ENCODE measurements around the gene FYCO1.
"Not testable (repeated sequence)": the region's sequence is repeated elsewhere in the genome, so short reads cannot be mapped to it uniquely, and the experiment has no call there.

Gene FYCO1

GRCh38 chr3:46010519-46011113 is 15.0 kb upstream of the FYCO1 start:
- no peak for DNase-seq (ENCODE audit: low read depth in 2 of 2, low spot score in 1 of 2)

DNA sequence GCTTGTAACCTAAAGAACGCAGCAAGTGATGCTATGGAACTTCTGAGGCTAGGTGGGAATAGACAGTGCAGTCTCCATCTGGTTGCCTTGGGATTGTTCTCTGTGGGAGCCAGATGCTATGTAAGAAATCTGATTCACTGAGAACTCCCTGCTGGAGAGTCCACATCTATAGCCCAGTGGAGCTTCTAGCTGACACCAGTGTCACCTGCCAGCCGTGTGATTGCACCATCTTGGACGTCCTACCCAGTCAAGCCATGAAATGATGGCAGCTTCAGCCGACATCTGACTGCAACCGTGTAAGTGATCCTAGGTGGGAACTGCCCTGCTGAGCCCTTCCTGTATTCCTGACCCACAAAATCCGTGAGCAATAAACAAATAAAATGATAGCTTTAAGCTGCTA is 12.4 kb upstream of the FYCO1 start:
- DNase-seq (ENCODE audit: low read depth in 2 of 2, low spot score in 1 of 2) = no peak

DNA sequence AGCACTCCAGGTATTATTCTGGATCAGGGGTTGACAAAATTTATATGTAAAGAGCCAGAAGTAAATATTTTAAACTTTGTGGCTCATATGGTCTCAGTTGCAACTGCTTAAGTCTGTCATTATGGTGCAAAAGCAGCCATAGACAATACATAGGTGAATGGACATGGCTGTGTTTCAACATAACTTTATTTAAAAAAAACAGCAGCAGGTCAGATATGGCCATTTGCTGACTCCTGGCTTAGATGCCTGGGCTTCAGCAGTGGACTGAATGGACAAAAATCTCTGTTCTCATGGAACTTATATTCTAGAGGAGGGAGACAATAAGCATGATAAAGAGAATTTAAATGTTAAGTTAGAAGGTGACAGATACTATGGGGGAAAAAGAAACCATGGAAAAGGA is 11.7 kb upstream of the FYCO1 start:
- no peak for DNase-seq (ENCODE audit: low read depth in 2 of 2, low spot score in 1 of 2)

DNA sequence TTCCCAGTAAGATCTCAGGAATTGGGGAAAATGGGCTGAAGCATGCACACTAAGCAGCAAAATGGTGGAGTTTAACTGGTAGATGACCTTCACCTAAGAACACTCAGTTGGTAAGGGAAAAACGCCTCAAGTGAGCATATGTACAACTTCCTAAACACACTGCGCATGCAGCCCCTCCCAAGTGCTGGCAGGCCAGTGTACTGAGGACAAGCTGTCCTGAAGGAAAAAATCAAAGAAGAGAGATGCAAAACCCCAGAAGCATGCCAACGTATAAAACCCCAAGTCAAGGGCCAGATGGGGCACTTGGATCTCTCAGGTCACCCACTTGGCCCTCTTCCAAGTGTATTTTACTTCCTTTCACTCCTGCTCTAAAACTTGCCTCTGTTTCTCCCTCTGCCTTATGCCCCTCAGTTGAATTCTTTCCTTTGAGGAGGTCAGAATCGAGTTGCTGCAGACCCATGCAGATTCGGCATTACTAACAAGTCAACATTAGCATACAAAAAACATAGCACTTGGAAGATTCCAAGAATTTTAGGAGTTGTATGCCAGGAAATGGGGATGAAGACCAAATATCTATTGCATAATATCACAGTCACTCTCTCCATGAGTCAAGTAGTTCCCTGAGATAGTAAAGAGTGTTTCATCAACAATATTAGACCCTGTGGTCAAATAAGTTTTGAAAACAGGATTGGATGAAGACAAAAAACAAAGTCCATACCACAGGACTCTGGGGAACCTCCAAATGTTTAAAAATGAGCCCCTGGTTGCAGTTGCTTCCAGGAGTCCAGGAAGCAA is 10.8 kb upstream of the FYCO1 start:
- no peak for DNase-seq (ENCODE audit: low read depth in 2 of 2, low spot score in 1 of 2)

DNA sequence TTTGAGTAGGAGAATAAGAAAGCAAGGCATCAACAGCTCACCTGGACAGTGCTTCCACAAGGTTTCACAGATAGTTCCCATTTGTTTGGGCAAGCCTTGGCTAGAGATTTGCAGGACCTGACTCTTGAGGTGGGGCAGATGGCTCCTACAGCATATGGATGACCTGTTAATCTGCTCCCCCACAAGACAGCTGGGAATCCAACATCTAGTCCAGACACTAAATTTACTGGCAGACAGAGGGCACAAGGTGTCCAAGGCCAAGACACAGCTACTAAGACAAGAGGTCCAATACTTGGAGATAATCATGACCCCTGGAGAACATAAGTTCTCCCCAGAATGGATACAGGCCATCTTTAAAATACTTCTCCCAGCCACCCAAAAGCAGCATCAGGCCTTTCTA is 8.1 kb upstream of the FYCO1 start:
- not testable (repeated sequence) for DNase-seq (ENCODE audit: low read depth in 2 of 2, low spot score in 1 of 2)

- no peak for DNase-seq (ENCODE audit: low read depth in 2 of 2, low spot score in 1 of 2)
Observed at GRCh38 chr3:46001178-46001577, 5.6 kb upstream of the FYCO1 start.

GRCh38 chr3:45997942-45998341 is 2.3 kb upstream of the FYCO1 start:
- DNase-seq (ENCODE audit: low read depth in 2 of 2, low spot score in 1 of 2) = no peak

DNA sequence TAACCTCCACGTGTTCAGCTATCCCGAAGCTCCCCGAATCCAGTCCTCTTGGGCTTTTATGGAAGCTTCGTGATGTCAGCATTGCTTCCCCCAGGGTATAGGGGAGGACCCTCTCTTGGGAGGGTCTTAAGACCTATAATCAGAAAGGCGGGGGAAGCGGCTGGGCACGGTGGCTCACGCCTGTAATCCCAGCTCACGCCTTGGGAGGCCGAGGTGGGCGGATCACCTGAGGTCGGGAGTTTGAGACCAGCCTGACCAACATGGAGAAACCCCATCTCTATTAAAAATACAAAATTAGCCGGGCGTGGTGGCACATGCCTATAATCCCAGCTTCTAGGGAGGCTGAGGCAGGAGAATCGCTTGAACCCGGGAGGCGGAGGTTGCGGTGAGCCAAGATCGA is 1.9 kb upstream of the FYCO1 start:
- not testable (repeated sequence) for DNase-seq (ENCODE audit: low read depth in 2 of 2, low spot score in 1 of 2)

DNA sequence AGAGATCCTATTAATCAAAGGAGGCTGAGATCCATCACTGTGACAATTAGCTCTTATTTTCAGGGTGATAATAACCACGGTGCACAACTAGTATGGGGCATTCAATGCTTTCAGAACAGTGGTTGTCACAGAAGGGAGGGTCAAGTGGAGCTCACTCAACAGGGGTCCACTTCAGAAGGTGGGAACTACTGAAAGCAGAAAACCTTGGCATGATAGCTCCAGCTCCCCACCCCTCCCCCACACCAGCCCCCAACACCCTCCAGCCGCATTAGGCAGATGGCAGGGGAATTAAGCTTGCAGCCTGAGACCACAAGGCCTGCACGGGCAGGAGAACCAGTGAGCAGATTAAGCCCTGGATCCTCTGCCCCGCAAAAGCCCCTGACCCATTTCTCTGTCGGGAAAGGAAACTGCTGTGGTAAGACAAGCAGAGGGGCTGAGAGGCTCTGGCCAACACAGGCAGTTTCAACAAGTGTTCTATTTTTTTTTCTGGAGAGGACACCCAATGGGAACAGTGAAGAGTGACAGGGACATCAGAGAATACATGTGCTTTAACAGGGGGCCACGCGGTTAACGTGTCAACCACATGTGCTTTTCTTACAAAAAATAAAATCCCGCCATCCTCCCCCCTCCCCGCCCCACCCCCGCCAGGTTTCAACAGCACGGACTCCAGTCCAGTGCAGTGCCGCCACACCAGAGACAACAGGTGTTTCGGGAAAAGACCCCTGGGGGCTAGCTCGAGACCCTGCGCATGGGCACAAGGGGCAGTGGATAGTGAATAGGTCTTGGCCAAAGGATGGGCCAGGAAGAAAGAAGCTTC is 997 bp downstream of the FYCO1 start:
- DNase-seq (ENCODE audit: low read depth in 2 of 2, low spot score in 1 of 2) = peak; percentile 31 to 46

DNA sequence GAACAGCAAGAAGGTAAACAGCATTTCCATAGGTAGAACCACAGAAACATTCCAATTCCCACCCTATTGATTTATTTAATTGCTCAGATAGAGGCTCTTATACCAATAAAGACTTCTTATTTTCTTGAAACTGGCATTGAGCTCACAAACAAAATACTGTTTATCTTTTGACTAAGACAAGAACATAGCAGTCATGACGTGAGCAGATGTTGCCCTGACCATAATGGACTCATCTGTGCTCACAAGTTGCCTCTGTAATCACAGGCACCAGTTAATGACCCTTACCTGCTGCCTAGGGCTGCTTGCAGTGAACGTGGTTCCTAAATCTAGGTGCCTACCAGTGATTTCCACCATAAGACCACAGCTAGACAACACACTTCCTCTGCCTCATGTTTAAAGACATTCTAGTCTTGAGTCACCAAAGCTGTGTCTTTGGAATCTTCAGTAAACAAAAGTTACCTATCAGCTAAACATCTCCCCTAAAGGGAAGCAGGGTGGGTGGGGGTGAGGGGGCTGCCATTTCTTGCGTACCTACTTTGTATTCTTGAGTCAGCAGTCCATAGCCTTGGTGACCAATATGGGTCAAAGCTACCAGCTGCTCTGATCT is 2.1 kb downstream of the FYCO1 start:
- peak in 1 of 2 donors; percentile 40 for DNase-seq (ENCODE audit: low read depth in 2 of 2, low spot score in 1 of 2)

GRCh38 chr3:45992821-45993221 is 2.8 kb downstream of the FYCO1 start:
- DNase-seq (ENCODE audit: low read depth in 2 of 2, low spot score in 1 of 2) = no peak

GRCh38 chr3:45992133-45992729 is 3.4 kb downstream of the FYCO1 start:
- no peak for DNase-seq (ENCODE audit: low read depth in 2 of 2, low spot score in 1 of 2)

DNA sequence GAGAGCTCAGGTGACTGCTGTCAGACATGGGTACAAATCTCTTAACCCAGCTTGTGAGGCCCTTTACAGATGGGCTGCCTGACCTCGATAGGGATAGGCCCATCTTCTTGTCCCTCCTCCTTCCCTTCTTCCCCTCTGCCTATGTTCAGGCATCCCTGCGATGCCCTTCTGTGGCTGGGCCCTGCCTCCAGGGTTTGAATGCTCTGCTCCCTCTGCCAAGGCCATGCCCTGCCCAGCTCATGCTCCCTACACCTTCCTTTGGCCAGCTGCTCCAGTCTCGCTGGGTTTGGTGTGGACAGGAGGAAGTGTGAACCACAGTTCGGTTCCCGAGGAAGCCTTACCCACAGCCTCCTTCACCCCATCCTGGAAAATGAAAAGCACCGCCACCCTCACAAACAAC is 4.3 kb downstream of the FYCO1 start:
- no peak for DNase-seq (ENCODE audit: low read depth in 2 of 2, low spot score in 1 of 2)

DNA sequence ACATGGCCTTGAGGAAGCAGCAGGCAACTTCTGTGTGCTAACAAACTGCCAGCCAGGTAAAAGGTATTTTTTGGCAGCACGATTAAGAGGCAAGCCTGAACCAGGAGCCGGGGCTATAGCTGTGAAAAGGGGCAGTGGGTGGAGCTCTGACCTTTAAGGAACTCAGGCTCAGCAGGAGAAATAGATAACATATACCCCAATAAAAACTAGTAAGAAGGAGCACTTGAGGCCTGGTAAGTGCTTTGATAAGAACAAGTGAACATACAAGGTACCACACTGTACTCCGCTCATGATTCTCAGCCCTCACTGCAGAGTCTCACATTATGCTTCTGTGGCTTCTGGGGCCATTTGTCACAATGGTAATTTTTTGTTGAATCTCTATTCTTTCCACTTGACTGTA is 5.4 kb downstream of the FYCO1 start:
- DNase-seq (ENCODE audit: low read depth in 2 of 2, low spot score in 1 of 2) = no peak

DNA sequence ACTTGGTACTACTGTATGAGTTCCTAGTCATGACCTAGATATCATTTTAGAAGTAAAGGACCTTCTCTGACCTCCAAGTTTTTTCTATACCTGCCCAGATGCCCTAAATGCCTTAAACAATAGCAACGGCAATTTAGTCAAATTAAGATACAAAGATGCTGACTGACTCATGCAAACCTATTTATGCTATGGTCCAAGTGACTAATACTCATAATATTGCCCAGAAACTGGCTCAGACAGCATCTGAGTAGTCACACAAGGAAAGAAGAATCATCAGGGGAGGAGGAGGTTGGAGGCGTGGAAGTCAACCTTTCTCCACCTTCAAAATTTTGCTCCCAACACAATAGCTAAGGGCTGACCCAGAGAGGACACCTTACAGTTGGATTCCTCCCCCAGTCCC is 6.8 kb downstream of the FYCO1 start:
- no peak for DNase-seq (ENCODE audit: low read depth in 2 of 2, low spot score in 1 of 2)

GRCh38 chr3:45988362-45988761 is 7.3 kb downstream of the FYCO1 start:
- no peak for DNase-seq (ENCODE audit: low read depth in 2 of 2, low spot score in 1 of 2)

DNA sequence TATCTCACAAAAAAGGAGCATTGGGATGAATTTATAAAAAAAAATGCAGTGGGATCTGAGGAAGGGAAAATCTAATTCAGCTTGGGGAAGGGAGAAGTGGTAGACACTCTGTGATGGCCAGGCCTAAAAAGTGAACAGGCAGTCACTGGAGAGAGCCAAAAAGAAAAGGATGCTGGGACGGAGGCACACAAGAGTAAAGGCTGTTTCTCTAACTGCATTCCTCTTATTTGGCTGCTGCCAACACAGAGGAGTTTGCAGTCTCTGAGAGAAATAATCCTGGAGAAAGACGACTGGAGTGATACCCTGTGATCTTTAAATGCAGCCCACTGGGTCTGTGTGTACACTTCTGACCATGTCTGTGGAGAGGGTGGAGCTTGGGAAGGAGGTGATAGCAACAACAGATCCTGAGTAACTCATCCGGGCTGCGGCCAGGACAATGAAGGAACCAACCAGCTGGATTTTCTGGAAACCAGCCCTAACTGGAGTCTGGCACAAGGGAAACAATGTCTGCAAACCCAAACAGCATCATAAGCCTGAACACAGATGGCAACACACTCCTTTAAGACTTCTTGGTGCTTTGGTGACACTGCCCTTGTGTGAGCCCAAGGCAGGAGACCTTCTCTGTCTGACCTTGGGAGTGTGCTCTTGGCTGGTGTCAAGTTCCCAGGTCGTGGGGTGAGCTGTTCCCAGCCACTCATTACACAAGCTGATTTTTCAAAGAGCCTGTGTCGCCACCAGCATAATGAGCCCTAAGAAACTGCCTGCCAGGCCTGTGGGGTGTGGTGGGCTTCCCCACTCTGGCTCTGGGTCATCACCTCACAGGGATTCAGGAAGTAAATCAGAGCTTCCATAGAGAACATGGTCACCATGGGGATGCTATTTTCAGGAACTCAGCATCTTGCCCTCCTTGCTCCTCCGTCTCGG is 8.0 kb downstream of the FYCO1 start:
- no peak for DNase-seq (ENCODE audit: low read depth in 2 of 2, low spot score in 1 of 2)

- DNase-seq (ENCODE audit: low read depth in 2 of 2, low spot score in 1 of 2) = no peak
Observed at GRCh38 chr3:45986303-45986982, 9.2 kb downstream of the FYCO1 start.

DNA sequence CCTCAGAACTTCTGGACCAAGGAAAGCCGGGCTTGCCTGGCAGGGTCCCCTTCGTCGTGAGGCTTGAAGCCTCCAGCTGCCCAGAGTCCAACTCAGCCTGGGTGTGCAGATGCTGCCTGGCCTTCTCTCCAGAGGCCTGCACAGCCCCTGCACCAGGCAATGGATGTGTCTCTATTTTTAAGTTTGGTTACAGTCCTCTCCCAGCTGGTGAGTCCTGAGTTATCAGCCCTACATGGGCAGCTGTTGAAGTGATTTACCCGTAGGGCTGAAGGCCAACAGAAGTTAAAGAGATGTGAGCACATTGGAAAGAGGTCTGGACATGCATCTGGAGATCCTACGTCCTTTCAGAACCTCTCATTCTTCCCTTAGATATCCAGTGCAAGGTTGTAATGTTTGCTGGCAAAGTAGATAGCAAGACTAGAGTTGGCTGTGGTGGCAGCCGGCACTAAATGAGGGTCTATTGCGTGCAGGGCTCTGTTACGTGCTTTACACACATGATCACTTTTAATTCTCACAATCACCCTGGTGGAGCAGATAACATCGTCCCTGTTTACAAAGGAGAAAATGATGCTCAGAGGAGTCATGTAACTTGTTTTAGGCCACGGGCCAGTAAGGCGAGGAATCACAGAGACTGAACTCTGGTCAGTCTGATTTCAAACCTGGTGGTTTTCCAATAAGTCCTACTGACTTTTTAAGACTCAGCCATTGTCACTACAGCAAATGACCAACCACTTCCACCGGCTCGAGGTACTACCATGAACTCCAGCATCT is 9.9 kb downstream of the FYCO1 start:
- DNase-seq (ENCODE audit: low read depth in 2 of 2, low spot score in 1 of 2) = no peak

Data from stimulated activated CD8-positive, alpha-beta memory T cell treated with anti-CD3 and anti-CD28 coated beads, Interleukin-4, amount 100 ng/mL, for 4 hours (primary cell).